NCI-H510A (cell line): ENCODE data around the gene SLC18A2.
"Not testable (repeated sequence)": the region's sequence is repeated elsewhere in the genome, so short reads cannot be mapped to it uniquely, and the experiment has no call there.

ENCODE experiments used
- DNase-seq: peaks from one replicate; lab custom pipeline; 2025; lab: John Stamatoyannopoulos, UW

SLC18A2 gene

DNA sequence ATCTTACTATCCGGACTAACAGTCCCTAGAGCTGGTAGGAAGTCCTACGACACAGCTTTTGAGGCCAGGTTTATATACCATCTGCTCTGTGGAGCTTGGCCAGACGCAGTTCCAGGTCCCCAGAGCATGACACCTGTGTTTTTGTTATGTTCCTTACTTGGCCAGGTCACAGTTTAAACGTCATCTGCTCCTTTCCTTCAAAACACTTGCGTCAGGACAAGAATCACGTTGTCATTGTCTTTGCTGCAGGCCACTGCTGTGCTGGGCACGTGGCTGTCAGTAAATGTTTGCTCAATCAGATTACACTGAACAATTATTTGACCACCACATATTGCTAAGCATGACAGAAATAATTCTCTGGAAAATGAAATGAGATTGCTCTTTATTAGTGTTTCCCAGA, 23.9 kb downstream of the SLC18A2 start:
- DNase-seq = no peak

DNA sequence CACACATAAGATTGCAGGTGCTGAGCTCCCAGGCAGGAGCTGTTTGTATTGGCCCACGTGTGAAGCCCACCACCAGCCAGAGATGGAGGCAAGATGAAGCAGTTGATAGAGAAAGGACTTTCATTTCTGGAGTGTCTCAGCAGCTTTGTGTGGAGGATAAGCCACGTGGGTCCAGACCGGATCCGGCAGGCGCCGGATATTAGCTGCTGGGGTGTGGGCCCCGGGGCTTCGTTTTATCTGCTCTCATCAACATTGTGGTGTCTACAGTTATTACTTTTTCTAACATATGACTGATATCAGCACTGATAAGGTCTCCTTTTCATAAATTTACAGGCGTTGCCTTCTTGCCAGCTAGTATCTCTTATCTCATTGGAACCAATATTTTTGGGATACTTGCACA, 25.5 kb downstream of the SLC18A2 start:
- DNase-seq = no peak

DNA sequence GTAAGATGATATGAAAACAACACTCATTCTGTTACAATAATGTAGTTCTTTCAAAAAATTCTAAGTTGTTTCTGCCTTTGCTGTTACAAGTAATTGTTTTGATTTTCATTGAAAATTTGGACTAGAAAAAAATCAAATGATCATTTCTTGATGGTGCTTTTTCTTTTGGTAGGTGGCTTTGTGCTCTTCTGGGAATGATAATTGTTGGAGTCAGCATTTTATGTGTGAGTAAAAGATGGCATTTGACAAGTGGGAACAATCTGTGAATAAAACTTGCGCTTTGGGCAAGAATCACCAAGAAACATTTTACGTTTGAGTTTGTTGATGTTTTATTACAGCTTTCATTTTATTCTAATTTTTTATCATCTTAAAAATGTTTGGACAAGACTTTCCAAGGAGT, 25.9 kb downstream of the SLC18A2 start:
- no peak for DNase-seq

DNA sequence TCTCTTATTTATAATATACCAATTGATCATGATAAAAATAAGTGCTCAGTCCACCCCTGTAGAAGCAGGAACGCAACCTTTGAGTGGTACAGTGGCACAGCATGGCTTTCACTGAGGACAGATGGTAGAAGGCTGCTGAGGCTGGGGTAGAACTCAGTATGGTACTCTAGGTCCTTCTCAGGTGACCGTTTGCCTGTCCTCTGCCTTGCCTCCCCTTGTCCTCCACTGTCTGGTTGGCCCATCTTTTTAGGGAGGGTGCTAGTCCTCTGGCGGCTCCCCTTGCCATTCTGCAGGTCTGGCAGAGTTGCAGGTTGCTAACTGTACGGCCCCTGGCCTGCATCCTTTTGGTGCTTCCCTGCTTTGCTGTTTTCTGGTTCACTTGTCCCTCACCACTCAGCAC, 27.3 kb downstream of the SLC18A2 start:
- no peak for DNase-seq

DNA sequence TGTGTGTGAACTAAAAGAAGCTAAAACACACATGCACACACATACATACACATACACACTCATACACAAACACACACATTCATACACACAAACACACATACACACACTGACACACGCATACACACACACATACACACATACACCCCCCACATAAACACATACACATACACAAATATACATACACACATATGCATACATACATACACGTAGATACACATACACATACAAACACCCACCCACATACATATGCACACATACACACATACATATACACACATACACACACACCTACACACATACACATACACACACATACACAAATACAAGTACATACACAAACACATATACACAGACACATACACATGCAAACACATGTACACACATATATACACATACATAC, 28.0 kb downstream of the SLC18A2 start:
- DNase-seq = no peak

DNA sequence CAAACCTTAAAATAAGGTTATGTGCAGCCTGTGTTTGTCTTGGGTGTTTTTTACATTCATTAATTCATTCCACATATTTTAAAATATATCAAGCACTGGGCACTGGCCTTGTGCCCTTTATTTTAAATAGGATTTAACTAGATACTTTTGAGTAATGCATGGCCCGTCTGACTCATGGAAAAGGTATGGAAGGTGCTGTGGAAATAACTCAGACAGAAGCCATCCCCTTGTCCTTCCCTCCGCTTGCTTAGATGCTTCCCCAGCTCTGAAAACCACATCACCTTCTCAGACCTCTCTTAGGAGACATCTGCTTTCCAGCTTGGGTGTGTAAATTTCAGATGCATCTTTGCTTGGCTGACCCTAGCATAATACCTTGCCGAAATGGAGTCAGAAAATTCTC, 30.5 kb downstream of the SLC18A2 start:
- no peak for DNase-seq

DNA sequence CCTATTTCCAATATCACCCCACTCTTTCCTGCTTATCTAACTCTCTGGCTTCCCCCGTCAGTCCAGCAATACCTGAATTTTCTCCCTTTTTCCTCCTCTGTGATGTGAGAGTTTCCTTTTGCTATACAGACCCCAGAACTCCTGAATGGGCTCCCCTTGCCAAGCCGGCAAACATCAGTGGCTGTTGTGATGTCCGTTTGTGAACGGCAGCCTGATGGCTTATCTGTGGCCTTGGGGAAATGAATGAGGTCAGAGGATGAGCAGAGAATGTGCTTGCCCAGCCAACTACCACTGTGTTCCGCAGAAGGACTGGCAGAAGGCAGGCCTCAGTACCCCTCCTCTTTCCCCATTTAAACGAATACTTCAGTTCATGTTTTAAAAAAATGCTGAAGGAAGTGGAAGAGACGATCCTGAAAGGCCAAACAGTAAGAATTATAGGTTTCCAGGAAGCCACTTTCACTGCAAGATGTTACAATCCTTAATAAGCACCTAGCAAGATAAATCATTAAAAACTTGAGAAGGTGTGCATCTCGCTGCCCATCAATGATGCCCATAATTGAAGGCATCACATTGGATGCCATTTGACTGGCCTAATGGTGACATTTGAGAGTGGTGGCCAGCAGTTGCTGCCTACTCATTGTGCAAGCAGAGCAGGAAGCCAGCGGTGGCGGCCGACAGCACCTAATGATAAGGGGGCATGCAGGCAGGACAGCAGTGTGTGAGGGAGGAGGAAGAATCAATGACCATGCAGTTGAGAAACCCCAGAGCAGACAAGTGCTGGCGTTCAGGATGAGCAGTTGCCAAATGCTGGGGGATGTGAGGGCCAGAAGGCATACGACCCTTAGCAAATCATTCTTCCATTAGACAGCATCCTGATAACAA, 31.5 kb downstream of the SLC18A2 start:
- DNase-seq = no peak

DNA sequence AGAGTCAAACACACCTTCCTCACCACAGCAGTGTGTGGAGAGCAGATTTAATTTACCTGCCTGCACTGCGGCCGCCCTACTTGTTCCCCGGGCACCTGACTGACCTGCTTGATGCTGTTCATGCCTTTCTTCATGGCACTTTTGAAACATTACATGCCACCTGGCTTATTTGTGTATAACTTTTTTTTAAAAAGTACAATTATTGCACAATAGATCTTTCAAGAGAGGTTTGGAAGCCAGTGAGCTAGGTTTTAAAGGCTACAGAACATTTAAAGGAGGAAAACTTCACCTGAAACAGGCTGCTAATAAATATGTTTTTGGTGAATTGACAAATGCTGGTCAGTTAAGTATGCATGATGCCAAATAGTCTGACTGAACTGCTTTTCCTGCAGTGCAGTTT, 33.1 kb downstream of the SLC18A2 start:
- DNase-seq = no peak

DNA sequence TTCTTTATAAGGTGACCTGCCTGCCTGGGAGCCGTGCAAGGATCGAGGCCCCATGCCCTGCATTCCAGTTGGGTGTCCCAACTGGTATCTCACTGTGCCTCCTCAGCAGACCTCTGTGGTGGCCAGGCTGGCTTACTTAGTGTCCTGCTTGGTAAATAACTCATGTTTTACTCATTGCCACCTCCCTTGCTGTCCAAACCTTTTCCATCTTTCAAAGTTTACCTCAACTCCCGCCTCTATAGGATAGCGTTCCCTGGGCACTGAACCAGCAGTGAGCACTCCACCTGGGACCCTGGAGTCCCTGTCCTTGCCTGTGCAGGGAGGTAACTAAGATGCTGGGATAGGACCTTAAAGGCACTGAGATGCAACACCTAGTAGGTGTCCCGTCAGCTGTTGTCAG, 33.6 kb downstream of the SLC18A2 start:
- no peak for DNase-seq

DNA sequence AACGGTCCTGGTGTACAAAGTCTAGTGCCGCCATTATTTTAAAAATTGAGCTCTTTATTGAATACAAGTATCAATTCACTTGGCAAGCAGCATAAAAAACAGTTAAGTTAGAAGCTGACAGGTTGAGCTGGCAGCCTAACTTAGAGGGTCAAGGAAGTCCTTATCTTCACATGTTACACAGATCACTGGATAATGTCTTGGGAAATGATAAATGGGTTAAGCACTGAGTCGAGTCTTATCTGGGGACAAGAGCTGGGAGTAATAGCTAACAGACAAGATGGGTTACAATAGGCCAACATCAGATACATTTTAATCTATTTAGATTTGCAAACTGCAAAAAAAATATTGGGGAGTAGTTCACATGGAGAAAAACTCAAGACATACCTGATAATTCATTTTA, 34.2 kb downstream of the SLC18A2 start:
- no peak for DNase-seq

DNA sequence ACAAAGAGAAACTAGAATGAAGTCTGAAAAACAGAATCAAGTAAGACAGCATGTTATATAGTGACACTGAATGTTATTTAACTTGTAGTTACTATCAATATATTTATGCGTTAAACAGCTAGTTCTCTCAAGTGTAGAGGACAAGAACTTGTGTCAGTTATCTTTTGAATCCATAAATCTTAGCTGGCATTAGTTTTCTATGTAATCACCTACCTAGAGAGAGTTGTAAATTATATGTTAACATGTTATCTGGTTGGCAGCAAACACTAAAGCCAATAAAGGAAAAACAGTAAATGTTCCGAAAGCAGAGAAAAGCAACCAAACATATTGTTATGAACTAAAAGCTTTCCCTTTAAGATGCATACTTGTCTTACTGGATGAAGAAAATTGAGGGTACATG, 36.8 kb downstream of the SLC18A2 start:
- no peak for DNase-seq

DNA sequence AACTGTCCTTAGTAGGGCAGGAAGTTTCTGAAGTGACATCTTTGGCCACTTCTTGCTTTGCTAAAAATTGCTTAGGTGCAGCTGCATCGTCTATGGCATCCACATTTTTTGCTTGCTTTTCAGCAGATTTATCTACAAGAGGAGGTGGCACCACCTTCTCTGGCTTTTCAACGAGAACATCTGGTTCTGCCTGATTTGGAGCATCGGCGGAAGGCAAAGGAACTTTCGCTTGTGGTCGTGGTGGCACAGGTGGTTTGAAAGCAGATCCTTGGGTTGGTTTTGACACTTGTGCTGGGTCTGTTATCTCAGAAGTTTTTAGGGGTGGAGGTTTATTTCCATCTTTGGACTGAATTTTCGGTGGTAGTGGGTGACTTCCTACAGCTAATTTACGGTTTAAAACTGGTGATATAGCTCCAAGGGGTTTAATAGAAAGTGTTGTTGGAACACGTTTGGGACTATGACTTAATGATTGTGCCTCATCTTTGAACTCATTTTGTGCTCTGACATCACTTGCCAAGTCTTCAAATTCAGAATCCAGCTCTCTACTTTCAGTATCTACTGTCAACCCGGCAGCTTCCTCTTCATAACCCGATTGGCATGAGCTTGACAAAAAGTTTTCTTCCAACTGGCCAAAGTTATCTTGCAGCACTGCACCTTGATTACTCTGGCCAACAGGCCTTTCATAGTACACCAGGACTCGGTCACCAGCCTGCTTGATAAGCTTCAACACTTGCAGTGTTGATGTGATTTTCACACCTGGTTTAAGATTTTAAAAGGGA, 44.0 kb downstream of the SLC18A2 start:
- DNase-seq = no peak

DNA sequence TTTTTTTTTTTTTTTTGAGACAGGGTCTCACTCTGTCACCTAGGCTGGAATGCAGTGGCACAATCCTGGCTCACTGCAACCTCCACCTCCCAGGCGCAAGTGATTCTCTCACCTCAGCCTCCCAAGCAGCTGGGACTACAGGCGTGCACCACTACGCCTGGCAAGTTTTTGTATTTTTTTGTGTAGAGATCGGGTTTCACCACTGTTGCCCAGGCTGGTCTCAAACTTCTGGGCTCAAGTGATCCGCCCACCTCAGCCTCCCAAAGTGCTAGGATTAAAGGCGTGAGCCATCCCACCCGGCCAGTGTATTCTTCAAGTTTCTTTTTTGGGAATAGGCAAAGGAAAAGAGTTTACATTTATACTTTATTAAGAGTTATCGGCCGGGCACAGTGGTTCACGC, 50.0 kb downstream of the SLC18A2 start:
- DNase-seq = not testable (repeated sequence)

DNA sequence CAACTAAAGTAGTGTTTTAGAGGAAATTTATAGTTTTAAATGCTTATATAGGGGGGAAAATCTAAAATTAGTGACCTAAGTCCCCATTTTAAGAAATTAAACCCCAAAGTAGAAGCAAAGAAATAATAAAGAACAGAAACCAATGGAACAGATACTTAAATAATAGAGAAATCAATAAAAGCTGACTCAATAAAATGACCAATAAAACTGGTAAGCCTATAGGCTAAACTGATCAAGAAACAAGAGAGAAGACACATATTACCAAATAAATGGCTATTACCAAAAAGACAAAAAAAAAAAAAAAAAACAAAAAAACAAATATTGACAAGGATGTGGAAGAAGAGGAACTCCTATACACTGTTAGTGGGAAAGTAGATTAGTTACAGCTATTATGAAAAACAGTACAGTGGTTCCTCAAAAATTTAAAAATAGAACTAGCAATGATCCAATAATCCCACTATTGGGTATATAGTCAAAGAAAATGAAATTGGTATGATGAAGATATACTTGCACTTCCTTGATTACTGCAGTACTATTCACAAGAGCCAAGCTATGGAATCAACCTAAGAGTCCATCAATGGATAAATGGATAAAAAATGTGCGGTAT, 53.2 kb downstream of the SLC18A2 start:
- no peak for DNase-seq

DNA sequence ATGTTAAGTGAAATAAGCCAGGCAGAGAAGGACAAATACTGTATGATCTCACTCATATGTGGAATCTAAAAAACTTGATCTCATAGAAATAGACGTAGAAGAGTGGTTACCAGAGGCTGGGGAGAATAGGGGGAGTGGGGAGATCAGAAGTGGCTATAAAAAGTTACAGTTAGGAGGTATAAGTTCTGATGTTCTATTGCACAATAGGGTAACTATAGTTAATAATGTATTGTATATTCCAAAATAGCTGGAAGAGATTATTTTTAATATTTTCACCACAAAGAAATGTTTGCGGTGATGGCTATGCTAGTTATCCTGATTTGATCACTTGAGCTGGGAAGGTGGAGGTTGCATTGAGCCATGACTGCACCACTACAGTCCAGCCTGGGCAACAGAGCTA, 53.8 kb downstream of the SLC18A2 start:
- no peak for DNase-seq

DNA sequence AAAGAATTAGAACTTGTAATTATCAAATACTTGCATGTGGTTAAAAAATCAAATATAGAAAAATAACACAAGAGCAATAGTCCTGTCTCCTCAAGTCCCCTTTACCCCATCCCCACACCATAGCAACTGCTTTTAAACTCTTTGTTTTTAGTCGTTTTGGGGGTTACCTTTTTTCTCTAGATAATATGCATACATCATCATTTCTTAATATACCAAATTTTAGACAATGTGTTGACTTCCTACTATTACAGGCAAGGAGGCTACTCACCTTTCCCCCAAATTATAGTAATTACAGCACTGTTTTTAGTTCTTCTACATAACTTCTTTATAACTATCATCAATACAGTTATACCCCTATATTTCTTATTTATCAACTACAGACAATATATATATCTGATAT, 57.3 kb downstream of the SLC18A2 start:
- no peak for DNase-seq

DNA sequence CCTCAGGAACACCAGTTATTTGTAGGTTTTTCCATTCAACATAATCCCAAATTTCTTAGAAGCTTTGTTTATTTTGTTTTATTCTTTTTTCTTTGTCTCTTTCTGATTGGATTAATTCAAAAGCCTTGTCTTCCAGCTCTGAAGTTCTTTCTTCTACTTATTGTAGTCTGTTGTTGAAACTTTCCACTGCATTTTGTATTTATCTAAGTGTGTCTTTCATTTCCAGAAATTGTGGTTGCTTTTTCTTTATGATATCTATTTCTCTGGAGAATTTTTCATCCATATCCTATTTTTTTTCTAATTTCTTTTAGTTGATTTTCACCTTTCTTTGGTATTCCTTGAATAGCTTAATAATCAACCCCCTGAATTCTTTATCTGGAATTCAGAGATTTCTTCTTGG, 58.5 kb downstream of the SLC18A2 start:
- DNase-seq = no peak

DNA sequence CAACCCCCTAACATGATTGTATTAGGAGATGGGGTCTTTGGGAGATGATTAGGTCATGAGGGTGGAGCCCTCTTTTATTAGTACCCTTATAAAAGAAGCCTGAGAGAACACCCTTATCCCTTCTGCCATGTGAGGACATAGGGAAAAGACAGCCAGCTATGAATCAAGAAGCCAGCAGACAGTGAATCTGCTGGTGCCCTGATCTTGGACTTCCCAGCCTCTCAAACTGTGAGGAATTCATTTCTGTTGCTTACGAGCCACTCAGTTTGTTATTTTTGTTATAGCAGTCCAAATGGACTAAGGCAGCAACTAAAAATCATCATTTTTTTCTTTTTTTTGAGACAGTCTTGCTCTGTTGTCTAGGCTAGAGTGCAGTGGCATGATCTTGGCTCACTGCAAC, 59.8 kb downstream of the SLC18A2 start:
- no peak for DNase-seq

DNA sequence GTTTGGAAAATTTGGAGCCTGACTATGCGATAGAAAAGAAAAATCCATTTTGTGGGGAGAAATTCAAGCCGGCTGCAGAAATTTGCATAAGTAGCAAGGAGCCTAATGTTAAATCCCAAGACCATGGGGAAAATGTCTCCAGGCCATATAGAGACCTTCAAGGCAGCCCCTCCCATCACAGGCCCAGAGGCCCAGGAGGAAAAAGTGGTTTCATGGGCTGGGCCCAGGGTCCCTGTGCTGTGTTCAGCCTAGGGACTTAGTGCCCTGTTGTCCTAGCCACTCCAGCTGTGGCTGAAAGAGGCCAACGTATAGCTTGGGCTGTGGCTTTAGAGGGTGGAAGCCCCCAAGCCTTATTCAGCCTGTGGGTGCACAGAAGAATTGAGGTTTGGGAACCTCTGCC, 62.5 kb downstream of the SLC18A2 start:
- not testable (repeated sequence) for DNase-seq

DNA sequence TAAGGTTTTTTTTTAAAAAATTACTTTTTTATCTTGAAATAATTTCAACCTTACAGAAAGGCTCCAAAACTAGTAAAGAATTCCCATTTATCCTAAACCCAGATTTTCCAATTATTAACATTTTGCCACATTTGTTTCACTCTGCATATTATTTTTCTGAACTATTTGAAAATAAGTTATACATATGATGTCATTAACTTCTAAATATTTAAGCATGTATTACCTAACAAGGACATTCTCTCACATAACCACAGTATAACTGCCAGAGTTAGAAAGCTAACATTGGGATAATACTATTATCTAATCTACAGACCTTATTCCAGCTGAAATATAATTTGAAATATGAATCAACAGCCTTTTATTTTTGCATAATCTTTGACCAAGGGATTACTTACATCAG, 65.8 kb downstream of the SLC18A2 start:
- no peak for DNase-seq

DNA sequence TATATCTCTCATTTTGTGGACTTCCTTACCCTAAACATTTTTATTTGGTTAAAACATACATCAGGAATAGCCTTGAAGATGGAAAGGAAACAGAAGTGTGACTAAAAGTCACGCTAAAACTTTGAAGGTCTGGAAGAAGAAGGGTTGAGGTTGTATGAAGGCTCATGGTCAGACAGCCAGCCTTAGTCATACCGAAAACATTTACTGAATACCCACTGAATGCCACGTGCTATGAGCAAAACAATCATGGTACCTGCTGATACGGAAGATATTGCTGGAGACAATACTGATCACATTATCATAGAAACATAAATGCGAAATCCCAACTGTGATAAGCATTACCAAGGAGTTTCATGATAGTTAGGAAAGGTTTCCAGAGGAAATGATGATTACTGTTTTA, 70.3 kb downstream of the SLC18A2 start:
- no peak for DNase-seq

DNA sequence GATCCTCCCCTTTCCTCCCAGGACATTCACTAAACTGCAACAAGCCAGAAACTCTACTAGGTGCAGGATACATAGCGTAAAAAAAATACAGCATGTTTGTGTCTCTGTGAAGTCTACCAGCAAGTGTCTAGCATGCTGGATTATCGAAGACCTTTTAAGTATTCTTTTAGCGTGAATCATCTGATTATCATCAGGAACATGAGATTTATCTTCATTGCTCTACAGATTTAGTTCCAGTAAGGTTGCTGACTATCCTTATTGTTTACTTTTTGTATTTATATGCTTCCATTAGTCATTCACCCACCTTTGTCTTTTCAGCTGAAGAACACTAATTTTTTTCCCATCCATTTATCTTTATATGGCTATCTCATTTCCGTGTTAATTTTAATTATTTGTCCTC, 71.5 kb downstream of the SLC18A2 start:
- no peak for DNase-seq

DNA sequence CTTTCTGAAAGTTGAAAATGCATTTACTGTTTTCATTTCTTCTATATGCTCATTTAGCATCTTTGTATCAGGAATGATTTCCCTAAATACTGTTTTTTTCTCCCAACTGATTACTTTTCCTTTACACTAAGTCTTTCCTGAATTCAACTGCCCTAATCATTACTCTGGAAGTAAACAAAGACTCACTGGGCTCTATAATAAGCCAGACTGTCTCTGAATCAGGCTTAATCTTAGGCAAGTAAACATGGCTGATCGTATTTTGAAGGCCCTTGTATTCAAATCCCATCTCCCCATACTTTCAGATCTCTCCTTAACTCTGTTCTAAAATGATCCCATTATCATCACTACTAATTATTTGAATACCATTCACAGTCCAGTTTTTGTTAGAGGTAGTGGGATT, 72.7 kb downstream of the SLC18A2 start:
- DNase-seq = no peak
